ENCODE results near the gene FMR1. TPM values are rescaled to one million over a fixed set of nuclear protein-coding genes. Genes with fewer than 3 reads are reported as not detected.

The FMR1 gene
- total RNA-seq, 2 donors from 2014 or later = 31.8 to 44.3 TPM

DNA sequence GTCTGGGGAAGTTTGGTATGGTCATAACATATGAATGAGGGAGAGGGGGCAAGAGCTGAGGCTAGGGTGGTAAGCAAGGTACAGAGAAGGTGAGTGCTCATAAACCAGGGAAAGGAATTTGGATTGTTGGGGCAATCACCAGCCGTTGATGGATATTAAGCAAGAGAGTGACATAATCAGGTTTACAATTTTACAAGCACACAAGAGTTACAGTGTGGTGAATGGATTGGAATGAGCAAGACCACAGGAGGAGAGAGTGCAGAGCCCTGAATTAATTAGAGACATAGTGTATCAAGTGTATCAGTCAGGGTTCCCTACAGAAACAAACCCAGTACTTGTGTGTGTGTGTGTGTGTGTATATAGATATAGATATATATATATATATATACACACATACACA lies 50.8 kb downstream of the FMR1 start:
- H3K36me3 ChIP-seq = no peaks in the 10 kb centered on the region
- no peak overlapping the region for H3K4me3 ChIP-seq
- DNase-seq (ENCODE audit: low spot score) = no peak
- H3K4me1 ChIP-seq (ENCODE audit: control insufficient read depth in 1 of 2, low read depth in 2 of 2) = no peaks in the 10 kb centered on the region
- TF ChIP-seq, protein P1, sequence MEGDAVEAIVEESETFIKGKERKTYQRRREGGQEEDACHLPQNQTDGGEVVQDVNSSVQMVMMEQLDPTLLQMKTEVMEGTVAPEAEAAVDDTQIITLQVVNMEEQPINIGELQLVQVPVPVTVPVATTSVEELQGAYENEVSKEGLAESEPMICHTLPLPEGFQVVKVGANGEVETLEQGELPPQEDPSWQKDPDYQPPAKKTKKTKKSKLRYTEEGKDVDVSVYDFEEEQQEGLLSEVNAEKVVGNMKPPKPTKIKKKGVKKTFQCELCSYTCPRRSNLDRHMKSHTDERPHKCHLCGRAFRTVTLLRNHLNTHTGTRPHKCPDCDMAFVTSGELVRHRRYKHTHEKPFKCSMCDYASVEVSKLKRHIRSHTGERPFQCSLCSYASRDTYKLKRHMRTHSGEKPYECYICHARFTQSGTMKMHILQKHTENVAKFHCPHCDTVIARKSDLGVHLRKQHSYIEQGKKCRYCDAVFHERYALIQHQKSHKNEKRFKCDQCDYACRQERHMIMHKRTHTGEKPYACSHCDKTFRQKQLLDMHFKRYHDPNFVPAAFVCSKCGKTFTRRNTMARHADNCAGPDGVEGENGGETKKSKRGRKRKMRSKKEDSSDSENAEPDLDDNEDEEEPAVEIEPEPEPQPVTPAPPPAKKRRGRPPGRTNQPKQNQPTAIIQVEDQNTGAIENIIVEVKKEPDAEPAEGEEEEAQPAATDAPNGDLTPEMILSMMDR (IDR thresholded peaks at IDR 0.05) = no peak
- no peaks in the 10 kb centered on the region for H3K9me3 ChIP-seq
- H3K27me3 ChIP-seq (replicated peaks; ENCODE audit: insufficient read depth) = no peaks in the 10 kb centered on the region
- no peak for ATAC-seq (ENCODE audit: insufficient number of reproducible peaks, low FRiP score, low read depth)
- no peak overlapping the region for H3K27ac ChIP-seq

DNA sequence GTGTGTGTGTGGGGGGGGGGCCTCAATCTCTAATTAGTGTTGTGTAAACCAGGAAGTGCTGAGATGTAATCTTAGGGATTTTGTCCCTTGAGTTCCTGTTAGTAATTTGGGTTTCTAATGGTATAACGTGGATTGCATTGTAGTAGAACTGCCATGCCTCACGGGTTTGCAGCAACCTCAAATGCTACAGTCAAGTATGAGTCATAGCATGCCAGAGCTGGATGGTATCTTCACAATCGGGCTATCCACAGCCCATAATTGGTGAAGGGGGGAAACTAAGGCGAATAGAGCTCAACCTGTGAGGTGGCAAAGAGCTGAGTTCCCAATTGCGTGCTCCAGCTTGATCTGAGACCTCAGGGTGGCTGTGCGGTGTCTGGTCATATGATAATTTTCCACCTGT lies 67.2 kb downstream of the FMR1 start:
- ATAC-seq (ENCODE audit: insufficient number of reproducible peaks, low FRiP score, low read depth) = no peak
- H3K4me1 ChIP-seq (ENCODE audit: control insufficient read depth in 1 of 2, low read depth in 2 of 2) = no peaks in the 10 kb centered on the region
- no peaks in the 10 kb centered on the region for H3K36me3 ChIP-seq
- H3K9me3 ChIP-seq = no peaks in the 10 kb centered on the region
- TF ChIP-seq, protein P1 (IDR thresholded peaks at IDR 0.05) = no peak
- no peak overlapping the region for H3K27ac ChIP-seq
- DNase-seq (ENCODE audit: low spot score) = no peak
- H3K4me3 ChIP-seq = no peak overlapping the region
- H3K27me3 ChIP-seq (replicated peaks; ENCODE audit: insufficient read depth) = no peaks in the 10 kb centered on the region

DNA sequence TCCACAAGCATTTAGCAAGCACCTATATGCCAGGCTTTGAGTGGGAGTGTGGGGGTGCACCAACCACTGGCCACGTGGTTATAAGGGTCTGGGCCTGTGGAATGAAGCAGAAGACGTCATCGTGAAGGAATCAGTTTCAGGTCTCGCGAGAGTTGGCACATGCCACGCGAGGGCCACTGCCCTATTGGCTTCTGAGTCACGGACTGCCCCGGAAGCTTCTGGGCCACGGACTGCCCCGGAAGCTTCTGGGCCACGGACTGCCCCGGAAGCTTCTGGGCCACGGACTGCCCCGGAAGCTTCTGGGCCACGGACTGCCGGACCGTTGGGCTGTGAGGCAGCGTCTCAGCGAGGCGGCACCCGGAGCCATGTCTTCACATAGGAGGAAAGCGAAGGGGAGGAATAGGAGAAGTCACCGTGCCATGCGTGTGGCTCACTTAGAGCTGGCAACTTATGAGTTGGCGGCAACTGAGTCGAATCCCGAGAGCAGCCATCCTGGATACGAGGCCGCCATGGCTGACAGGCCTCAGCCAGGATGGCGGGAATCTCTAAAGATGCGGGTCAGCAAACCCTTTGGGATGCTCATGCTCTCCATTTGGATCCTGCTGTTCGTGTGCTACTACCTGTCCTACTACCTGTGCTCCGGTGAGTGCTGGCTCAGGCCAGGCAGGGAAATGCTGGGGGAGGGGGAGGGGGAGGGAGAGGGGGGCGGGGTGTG lies 69.5 kb downstream of the FMR1 start, which contains the start of gene FMR1NB:
FMR1NB (plus strand) TSS at position 300 of the 715 bp plus-strand sequence; CDS start at position 366, 66 bp downstream.
- Histone ChIP-seq H3K27me3 (replicated peaks; ENCODE audit: insufficient read depth) (no peaks in the 10 kb centered on the region), H3K36me3 (no peaks in the 10 kb centered on the region), H3K9me3 (no peaks in the 10 kb centered on the region), H3K4me1 (ENCODE audit: control insufficient read depth in 1 of 2, low read depth in 2 of 2) (no peaks in the 10 kb centered on the region), H3K4me3 (no peak within 1 kb of the TSS), H3K27ac (no peak within 1 kb of the TSS)
- TF ChIP-seq, protein P1 (IDR thresholded peaks at IDR 0.05) = no peak
- no peak for ATAC-seq (ENCODE audit: insufficient number of reproducible peaks, low FRiP score, low read depth)
- no peak for DNase-seq (ENCODE audit: low spot score)

Other genes with a start within 250 kb of the FMR1 start
- not detected for gene FMR1NB, start 69.4 kb downstream of the FMR1 start, total RNA-seq

All from thoracic aorta (tissue), 2 donors.